Umbilical cord (tissue), 2 donors: Measurements from ENCODE around the gene PRDM16. TPM values are rescaled to one million over a fixed set of nuclear protein-coding genes. Genes with fewer than 3 reads are reported as not detected.

ENCODE experiments used
- DNase-seq: peaks from one replicate; pipeline ENCODE4 v3.0.0-alpha.2; 2015; ENCODE audit warnings: low spot score
- total RNA-seq: library from RNA; depleted of rRNA; stranded (reverse); fragments of >200 nt; gene quantifications from one replicate; pipeline ENCODE4 v1.2.3, GENCODE V29; 2014; ENCODE audit warnings: low replicate concordance; ENCODE audit not compliant: insufficient read depth

Gene PRDM16
- total RNA-seq, 1 donor from 2014 or later, result 6.3 TPM

- DNase-seq, result no peak
Measured at GRCh38 chr1:3427711-3428704, 359.0 kb downstream of the PRDM16 start.

- DNase-seq, result no peak
Measured at GRCh38 chr1:3428899-3429298, 359.9 kb downstream of the PRDM16 start.

GRCh38 chr1:3429320-3429719, 360.3 kb downstream of the PRDM16 start:
- no peak for DNase-seq

- DNase-seq, result no peak
Measured at GRCh38 chr1:3429766-3430165, 360.8 kb downstream of the PRDM16 start.

- no peak for DNase-seq
Measured at GRCh38 chr1:3430406-3430805, 361.4 kb downstream of the PRDM16 start.

GRCh38 chr1:3430820-3431219, 361.8 kb downstream of the PRDM16 start:
- no peak for DNase-seq

- no peak for DNase-seq
Measured at GRCh38 chr1:3431266-3431665, 362.3 kb downstream of the PRDM16 start.

- DNase-seq, result no peak
Measured at GRCh38 chr1:3431686-3432085, 362.7 kb downstream of the PRDM16 start.

- no peak for DNase-seq
Measured at GRCh38 chr1:3432306-3432705, 363.3 kb downstream of the PRDM16 start.

GRCh38 chr1:3433076-3433475, 364.1 kb downstream of the PRDM16 start:
- DNase-seq, result no peak

- DNase-seq, result no peak
Measured at GRCh38 chr1:3433596-3434320, 364.8 kb downstream of the PRDM16 start.

- no peak for DNase-seq
Measured at GRCh38 chr1:3434406-3435110, 365.6 kb downstream of the PRDM16 start.

GRCh38 chr1:3435666-3436065, 366.7 kb downstream of the PRDM16 start:
- DNase-seq, result no peak

GRCh38 chr1:3436451-3436850, 367.4 kb downstream of the PRDM16 start:
- DNase-seq, result no peak

GRCh38 chr1:3436901-3437300, 367.9 kb downstream of the PRDM16 start:
- DNase-seq, result no peak

GRCh38 chr1:3438661-3439180, 369.7 kb downstream of the PRDM16 start:
- DNase-seq, result no peak

- no peak for DNase-seq
Measured at GRCh38 chr1:3439346-3440299, 370.6 kb downstream of the PRDM16 start.

- no peak for DNase-seq
Measured at GRCh38 chr1:3440300-3440681, 371.3 kb downstream of the PRDM16 start.

GRCh38 chr1:3440711-3441409, 371.9 kb downstream of the PRDM16 start:
- DNase-seq, result no peak

- no peak for DNase-seq
Measured at GRCh38 chr1:3441410-3441847, 372.4 kb downstream of the PRDM16 start.
